Myometrial cell (primary cell): ENCODE data around the gene ANXA9. TPM values are rescaled to one million over a fixed set of nuclear protein-coding genes. Genes with fewer than 3 reads are reported as not detected.

Source experiments
- total RNA-seq: library from RNA; depleted of rRNA; stranded (reverse); fragments of >200 nt; gene quantifications from 2 replicates; pipeline ENCODE4 v1.2.3, GENCODE V29; 2015

The ANXA9 gene, protein sequence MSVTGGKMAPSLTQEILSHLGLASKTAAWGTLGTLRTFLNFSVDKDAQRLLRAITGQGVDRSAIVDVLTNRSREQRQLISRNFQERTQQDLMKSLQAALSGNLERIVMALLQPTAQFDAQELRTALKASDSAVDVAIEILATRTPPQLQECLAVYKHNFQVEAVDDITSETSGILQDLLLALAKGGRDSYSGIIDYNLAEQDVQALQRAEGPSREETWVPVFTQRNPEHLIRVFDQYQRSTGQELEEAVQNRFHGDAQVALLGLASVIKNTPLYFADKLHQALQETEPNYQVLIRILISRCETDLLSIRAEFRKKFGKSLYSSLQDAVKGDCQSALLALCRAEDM
- total RNA-seq: 1.2 and 1.4 TPM in 2 replicates

GRCh38 chr1:150981805-150982712, at the start of gene ANXA9:
ANXA9 (plus strand) TSS chr1:150982292; CDS start chr1:150983106, 814 bp downstream.

DNA sequence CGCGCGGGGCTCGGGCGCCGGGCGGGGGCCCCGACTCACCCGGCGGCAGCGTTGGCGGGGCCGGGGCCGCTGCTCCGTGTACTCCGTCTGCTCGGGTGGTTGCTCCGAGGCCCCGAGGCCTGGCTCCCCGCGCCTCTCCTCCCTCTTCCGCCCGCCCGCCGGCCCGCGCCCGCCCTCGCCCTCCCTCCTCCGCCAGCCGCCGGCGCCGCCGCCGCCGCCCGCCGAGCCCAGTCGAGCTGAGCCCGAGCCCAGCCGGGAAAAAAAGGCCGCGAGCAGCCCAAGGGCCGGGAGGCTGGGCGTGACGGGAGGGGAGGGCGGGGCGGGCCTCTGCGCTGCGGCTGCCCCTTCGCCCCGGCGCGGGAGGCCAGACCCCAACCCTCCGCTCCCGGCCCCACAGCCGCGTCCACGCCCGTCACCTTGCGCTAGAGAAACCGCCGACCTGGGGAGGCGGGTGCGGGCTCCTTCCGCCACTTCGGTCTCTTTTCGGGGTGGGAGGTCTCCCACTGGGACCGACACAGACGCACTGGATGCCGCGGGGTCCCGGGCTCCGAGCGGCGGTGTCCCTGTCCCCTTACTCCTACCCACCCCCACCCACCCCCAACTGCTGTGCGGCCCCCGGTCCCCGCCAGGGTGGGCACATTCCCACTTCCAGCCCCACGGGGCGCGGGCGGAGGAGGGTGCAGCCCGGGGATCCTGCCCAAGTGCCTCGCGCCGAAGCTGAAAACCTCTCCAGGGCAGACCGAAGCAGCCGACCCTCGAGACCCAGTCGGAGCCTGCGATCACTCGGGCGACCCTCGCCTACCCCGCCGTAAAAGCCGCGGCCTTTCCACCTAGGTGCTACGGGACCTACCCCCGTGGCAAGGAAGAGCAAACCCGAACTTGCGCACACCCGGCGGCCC, 7.3 kb upstream of the ANXA9 start, which contains the start of gene CERS2:
TSS of gene CERS2 (minus strand) at position 256 of the 899 bp plus-strand sequence. CDS start 5,745 bp downstream, outside the sequence.

GRCh38 chr1:151006327-151007052, 24.4 kb downstream of the ANXA9 start, which contains the start of gene MINDY1:
MINDY1 (minus strand) TSS chr1:151006902; CDS start chr1:151002617, 4,285 bp downstream.

DNA sequence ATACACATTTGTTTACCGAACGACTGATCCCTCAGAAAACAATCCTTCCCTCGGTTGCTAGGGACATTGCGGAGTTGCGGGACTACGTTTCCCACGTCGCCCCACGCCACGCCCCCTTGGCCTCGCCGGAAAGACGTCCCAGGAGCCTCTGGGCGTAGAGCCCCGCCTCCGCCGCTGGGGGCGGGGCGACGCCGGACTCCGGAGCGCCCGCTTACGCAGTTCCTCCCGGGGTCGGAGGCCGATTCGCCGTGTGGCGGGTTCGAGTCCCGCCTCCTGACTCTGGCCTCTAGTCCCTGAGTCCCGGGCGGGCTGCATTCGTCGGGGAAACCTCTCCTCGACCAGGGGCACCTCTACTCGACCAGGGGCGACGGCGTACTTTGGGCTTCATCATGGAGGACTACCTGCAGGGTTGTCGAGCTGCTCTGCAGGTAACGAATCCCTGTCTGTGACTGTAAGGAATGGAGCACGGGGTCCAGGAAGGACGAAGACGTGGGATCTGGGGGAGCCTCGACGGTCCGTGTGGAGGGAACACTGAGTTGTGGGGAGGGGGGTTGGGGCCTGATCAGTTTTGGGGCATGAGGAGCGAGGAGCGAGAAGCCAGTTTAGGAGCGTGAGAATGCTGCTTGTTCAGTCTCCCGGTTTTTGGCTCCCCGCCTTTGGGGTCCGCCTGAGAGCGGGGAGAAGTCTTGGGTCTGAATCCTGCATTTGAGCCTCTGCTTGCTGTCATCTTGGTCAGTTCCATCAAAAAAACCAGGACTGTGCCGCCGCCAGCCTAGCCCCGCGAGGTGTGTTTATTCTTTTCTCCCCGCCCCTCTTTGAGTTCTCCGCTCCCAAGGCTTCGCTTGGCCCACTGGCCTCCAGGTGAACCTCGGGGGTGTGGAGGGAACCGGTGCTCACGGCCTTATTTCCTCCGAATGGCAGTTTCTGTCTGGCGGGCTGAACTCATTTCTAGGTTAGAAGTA, 26.4 kb downstream of the ANXA9 start, which contains the start of gene PRUNE1:
TSS of gene PRUNE1 (plus strand) at position 206 of the 962 bp plus-strand sequence. CDS start at position 390, 184 bp downstream.

DNA sequence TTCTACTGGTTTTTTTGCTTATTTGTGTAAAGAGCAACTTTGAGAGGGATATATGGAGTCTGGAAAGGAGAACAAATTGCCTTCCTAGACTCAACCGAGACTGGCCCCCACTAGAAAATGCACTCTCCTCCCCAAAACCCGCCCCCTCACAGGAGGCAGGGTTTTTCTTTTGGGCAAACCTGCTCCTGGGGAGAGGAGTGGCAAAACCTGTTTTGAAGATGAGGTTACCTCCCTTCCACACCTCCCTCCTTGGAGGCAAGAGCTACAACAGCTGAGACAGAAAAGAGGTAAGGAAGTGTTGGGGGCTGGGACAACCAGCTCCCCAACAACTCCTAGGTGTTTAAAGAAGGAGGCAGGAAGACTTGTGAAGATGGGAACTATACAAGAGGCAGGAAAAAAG, 54.3 kb downstream of the ANXA9 start, which contains the start of gene BNIPL:
TSS of gene BNIPL (plus strand) at position 231 of the 400 bp plus-strand sequence. CDS start at position 371, 140 bp downstream.

Other genes starting within 250 kb of the ANXA9 start
- gene CTSS, start 216.5 kb upstream of the ANXA9 start, total RNA-seq: 0.29 and 1.2 TPM in 2 replicates
- 74.1 and 82.6 TPM in 2 replicates for gene CTSK, start 174.0 kb upstream of the ANXA9 start, total RNA-seq
- gene ARNT, start 105.7 kb upstream of the ANXA9 start, total RNA-seq: 31.4 and 42.7 TPM in 2 replicates
- gene CTXND2, start 95.2 kb upstream of the ANXA9 start, total RNA-seq: not detected in 2 replicates
- 15.1 and 16.7 TPM in 2 replicates for gene SETDB1, start 55.9 kb upstream of the ANXA9 start, total RNA-seq
- 113 and 140 TPM in 2 replicates for gene CERS2, start 7.5 kb upstream of the ANXA9 start, total RNA-seq
- 12.9 and 17.9 TPM in 2 replicates for gene MINDY1, start 24.6 kb downstream of the ANXA9 start, total RNA-seq
- 4.4 and 6.6 TPM in 2 replicates for gene PRUNE1, start 26.2 kb downstream of the ANXA9 start, total RNA-seq
- gene BNIPL, start 54.3 kb downstream of the ANXA9 start, total RNA-seq: not detected in 2 replicates
- gene C1orf56, start 65.5 kb downstream of the ANXA9 start, total RNA-seq: 1.9 and 2.6 TPM in 2 replicates
- gene CDC42SE1, start 77.3 kb downstream of the ANXA9 start, total RNA-seq: 34.0 and 42.4 TPM in 2 replicates
- 11.5 and 13.5 TPM in 2 replicates for gene MLLT11, start 78.1 kb downstream of the ANXA9 start, total RNA-seq
- 11.9 and 14.4 TPM in 2 replicates for gene GABPB2, start 88.5 kb downstream of the ANXA9 start, total RNA-seq
- gene SEMA6C, start 164.3 kb downstream of the ANXA9 start, total RNA-seq: 1.4 and 3.4 TPM in 2 replicates
- not detected in 2 replicates for gene TNFAIP8L2, start 174.4 kb downstream of the ANXA9 start, total RNA-seq
- 4.9 and 8.3 TPM in 2 replicates for gene LYSMD1, start 183.6 kb downstream of the ANXA9 start, total RNA-seq
- gene SCNM1, start 183.9 kb downstream of the ANXA9 start, total RNA-seq: 18.6 and 29.1 TPM in 2 replicates
- gene TMOD4, start 193.7 kb downstream of the ANXA9 start, total RNA-seq: not detected in 2 replicates
- 47.3 and 58.8 TPM in 2 replicates for gene VPS72, start 207.9 kb downstream of the ANXA9 start, total RNA-seq
- 55.3 and 69.5 TPM in 2 replicates for gene PIP5K1A, start 216.3 kb downstream of the ANXA9 start, total RNA-seq